HG03520 (cell line): ENCODE data around the gene UBQLN1.

Experiments used
- ATAC-seq: cut with Tn5 transposase; IDR thresholded peaks from one replicate; pipeline ENCODE4 v1.9.1; 2021; ENCODE audit warnings: mild to moderate bottlenecking, moderate library complexity; ENCODE audit not compliant: unreplicated experiment

Gene UBQLN1

DNA sequence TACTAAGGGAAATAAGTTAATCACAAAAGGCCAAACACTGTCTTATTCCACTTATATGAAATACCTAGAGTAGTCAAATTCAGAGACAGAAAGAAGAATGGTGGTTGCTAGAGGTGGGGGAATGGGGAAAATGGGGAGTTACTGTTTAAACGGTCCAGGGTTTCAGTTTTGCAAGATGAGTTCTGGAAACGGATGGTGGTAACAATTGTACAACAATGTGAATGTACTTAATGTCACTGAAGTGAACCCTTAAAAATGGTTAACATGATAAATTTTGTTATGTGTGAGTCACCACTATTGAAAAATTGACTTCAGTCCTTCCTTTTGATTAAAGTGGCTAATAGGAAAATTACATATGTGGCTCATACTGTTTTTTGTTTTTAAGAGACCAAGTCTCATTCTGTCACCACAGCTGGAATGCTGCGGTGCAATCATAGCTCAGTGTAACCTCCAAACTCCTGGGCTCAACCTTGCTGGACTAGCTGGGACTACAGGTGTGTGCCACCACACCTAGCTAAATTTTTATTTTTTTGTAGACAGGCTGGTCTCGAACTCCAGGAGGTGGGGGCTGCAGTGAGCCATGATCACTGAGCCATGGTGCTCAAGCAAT lies 8.7 kb downstream of the UBQLN1 start:
- ATAC-seq: no peak

DNA sequence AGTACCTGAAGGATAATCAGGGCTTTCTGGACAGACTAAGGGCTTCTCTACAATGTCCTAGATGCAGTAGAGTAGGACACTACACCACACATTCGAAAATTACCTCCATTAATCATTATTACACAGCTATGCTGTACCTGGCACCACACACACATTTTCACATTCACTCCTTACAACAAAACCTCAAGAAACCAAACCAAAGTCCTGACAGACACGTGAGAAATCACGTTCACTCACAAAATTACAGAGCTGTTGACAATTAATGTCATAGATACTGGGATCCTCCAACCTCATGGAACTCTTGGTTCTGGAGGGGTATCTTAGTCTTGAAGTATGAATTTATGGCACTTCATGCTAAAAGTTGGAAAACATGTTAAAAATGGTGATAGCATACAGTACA lies 16.3 kb downstream of the UBQLN1 start:
- no peak for ATAC-seq

DNA sequence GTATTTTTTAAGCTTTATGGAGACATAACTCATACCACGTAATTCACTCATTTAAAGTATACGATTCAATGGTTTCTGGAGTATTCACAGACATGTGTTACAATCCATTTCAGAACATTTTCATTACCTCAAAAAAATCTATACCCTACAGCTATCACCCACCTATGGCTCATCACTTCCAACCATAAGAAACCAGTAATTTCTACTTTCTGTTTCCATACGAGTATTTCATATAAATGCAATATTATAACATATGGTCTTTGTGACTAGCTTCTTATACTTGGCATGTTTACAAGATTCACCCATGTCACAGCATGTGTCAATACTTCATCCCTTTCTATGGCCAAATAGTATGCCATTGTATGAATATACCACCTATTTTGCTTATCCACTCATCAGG lies 18.8 kb downstream of the UBQLN1 start:
- no peak for ATAC-seq

DNA sequence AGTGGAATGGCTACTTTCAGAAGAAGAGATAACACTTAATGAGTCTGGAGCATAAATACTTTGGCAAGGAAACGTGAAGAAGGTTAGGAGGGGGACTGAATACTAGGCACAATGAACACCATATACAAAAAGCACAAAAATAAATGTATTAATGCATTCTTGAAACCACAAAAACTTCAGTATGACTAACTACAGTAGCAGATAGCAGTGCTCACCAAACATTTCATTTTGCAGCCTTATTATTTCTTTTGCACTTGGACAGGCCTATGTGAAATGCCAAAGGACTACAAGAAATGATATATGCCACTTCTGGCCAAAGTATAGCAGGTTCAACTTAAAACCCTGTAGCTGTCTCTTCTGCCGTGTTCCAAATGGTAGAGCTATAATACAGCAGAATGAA lies 26.3 kb downstream of the UBQLN1 start:
- ATAC-seq: no peak

DNA sequence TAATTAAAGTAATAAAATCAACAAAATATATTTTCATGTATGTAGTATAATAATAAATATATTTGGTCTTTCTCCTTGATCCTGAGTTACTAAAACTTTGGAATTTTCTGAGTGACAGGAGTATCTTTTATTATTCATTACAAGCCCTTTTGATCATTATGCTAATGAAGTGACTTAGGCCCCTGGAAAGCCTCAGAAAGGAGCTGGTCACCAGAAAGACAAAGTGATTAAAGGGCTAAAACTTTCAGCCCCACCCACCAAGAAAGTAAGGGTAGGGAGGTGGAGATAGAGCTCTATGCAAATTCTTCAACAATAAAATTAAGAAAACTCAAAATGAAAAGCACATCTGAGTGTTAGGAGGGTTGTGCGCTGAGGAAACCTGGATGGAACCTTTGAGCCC lies 27.5 kb downstream of the UBQLN1 start:
- no peak for ATAC-seq

DNA sequence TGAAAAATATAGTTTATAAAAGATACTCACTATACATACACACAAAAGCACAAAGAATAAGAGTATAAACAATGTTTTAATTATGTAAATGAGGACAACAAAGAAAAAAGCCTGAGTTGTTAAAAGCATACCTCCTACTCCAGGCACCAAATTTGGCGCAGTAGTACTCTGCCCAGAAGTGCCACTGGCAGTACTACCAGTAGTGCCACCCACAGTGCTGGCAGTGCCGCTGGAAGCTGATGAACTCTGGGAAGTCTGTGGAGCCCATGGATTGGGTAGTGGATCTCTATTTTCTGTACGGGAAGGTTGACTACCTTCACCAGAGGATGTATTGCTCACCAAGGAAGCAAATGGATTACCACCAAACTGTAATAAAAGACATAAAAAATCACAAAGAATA lies 30.2 kb downstream of the UBQLN1 start:
- ATAC-seq: no peak

DNA sequence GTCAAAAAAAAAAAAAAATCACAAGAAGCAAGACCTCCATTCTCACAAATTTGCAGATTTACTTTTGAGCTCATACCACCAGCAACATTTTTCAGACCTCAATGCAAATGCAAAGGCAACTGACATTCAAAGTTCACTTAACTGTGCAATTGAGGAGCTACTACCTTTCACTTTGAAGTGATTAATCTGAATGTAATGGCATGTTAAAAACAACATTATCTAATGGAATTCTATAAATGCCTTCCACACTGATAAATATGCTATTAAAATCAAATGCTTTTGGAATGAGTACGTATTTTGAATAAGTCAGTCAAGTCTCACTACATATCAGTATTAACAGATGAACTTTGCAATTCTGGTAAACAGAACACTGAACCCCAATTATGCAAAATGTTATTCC lies 32.3 kb downstream of the UBQLN1 start:
- no peak for ATAC-seq

DNA sequence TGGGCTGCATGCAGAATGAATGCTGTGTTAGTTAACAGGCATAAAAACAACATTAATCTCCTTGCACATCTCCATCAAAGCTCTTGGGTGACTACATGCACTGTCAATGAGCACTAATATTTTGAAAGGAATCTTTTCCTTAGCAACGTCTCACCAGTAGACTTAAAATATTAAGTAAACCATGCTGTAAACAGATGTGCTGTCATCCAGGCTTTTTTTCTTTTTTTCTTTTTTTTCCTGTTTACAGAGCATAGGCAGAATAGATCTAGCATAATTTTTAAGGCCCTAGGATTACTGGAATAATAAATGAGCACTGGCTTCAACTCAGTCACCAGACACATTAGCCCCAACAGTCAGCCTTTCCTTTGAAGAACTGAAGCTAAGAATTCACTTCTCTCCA lies 36.3 kb downstream of the UBQLN1 start:
- ATAC-seq: no peak

DNA sequence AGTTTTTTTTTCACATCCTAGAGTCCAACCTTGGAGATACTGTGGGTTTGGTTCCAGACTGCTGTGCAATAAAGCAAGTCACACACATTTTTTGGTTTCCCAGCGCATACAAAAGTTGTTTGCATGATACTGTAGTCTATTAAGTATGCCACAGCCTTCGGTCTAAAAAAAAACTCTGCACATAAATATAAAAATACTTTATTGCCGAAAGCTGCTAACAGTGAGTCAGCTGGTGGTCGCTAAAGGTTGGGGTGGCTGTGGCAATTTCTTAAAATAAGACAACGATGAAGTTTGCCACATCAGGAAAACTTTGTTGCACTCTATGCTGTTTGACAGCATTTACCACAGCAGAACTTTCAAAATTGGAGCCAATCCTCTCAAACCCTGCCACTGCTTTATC lies 37.4 kb downstream of the UBQLN1 start:
- no peak for ATAC-seq

DNA sequence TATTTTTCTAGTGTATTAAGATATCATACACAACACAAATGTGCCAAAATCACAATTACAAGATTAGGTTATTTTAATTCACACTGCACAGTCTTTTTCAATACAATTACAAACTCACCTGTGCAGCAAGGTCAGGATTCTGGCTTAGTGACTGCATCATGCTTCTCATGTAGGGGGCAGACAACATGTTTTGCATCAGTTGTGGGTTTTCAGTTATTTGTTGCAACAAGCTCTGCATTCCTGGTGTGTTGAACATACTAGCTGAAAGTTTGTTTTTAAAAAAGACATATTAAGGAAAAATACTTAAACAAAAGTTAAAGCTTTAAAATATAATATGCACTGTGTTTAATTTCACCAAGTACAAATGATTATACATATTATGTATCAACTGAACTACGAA lies 38.7 kb downstream of the UBQLN1 start:
- ATAC-seq: no peak

DNA sequence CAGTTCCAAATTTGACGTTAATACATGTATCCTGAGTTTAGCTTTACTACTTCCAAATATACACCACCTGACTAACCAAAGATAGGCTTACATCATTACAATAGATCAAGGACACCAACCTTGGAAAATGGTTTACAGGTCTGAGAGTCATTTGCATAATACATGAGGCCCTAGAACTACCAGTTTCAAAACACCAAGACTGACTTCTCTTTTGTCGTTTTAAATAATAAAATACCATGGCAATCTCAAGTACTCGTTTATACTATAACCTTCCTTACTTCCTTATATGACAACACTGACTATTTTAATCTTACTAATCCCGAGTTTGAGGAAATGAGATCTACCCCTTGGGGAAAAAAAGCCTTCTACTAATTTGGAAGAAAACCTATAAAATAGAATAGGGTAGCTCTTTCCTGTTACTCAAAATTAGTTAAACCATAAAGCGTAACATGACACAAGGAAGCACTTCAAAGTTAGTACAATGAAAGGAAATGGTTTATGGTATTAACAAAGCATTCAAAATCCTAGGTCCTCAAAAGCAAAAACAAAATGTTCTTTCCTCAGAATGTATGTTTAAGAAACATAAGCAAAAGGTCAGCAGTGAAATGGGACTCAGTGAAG lies 42.1 kb downstream of the UBQLN1 start:
- ATAC-seq: peak; percentile 94

DNA sequence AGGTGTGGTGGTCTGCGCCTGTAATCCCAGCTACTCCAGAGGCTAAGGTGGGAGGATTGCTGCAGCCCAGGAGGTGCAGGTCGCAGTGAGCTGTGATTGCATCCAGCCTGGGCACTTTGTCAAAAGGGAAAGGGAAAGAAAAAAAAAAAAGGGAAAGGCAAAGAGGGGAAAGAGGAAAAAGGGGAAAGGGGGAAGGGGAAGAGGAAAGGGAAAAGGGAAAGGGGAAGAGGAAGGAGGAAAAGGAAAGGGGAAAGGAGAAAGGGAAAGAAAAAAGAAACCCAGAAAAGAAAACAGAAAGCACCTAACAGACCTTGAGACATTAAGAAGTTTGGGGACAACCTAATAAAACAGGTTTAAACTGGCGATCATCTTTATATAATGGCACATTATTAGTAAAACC lies 44.8 kb downstream of the UBQLN1 start:
- no peak for ATAC-seq

DNA sequence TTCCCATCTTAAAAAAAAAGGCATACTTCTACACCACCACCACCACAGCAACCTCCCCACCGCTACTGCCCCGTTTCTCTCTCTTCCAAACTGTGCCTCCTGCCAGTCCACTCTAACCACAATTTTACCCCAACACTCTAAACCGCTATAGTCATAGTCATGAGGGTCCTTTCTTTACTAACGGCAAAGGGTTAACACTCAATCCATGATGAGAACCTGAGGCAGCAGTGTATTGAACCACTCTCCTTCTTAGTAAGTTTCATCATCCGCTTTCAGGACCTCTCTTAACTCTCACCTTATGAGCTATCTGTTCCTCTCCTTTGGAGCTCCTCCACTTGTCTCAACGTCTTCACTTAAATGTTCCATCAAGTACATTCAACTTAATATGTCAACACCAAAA lies 50.8 kb downstream of the UBQLN1 start:
- ATAC-seq: peak; percentile 59

DNA sequence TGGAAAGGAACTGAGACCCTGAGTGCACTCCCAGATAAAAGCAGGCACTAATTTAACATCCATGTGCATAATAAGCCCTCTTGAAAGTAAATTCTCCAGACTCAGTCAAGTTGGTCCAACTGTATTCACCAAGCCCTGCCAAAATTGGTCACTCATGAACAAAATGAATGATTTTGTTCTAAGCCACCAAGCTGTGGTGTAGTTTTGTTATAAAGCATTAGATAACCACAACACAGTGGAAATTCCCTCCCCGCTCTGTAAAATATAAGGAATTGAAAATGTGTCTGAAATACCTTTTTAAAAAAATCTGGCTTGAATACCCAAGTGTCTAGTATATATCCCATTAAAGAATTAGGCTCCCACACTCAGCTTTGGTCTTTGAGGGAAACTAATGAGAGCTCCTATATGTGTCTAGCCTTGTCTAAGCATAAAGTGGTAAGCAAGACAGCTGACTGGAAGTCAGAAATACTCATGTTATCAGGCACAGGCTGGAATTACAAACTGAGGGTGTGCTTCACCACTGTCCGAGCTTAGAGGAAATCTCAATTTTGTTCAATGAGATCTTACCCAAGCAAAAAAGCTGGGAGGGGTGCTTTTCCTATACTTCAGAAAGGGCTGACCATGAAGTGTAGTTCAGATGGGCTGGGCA lies 51.6 kb downstream of the UBQLN1 start:
- ATAC-seq: no peak

DNA sequence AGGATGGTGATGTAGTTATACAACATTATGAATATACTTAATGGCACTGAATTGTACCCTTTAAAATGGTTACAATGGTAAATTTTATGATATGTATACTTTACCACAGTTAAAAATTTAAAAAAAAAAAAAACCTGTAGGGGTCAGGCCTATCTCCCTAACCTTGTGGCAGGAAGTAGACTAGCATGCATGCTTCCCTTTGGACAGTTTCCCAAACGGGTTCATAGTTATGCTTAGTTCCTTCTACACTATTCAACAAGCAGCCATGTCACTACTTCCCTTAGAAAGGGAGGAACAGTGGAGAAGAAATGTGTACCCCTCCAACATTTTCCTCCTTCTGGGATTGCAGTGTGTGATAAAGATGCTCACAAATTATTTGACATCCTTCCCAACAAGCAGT lies 52.3 kb downstream of the UBQLN1 start:
- ATAC-seq: no peak

DNA sequence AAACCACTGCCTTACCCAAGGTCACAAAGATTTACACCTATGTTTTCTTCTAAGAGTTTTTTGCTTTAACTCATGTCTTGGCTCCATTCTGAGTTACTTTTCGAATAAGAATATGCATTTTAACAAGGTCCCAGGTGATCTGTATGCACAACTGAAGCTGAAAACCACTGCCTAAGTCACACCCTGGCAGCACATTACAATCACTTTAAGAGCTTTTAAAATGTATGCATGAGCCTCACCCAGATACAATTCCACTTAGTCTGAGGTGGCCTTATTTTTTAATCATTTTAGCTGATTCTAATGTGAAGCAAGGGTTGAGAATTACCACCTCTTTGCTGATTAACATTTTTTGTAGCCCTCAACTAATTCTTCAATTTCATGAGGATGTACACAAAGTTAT lies 55.3 kb downstream of the UBQLN1 start:
- no peak for ATAC-seq

DNA sequence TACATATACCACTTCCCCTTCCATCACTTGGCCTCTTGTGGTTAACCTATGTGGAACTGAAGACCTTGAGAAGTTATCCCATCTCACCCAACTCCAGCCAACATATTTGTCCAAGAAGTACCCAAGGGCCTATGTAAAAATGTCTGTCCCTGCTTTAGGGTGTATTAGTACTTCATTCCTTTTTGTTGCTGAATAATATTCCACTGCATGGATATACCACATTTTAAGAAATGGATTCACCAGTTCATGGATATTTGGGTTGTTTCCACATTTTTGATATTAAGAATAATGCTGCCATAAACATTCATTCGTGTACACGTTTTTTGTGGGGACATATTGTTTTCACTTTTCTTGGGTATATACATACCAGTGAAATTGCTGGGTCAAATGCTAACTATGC lies 56.2 kb downstream of the UBQLN1 start:
- ATAC-seq: no peak

DNA sequence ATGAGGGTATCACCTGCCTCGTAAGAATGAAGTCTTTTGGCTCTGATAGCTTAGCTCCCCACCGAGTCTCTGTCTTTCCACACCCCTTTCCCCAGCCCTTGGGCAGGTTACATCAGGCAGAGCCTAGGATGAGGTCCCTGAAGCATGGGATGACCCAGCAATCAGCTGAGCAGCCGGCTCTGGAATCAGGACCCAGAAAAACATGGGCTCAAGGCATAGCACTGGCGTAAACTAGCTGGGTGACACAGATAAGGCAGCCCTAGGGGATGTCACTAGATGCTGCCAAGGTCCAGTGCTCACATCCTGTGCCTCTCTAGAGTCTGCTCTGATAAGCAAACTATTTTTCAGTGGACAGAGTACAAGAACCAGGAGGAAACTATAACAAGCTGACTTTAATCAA lies 58.2 kb downstream of the UBQLN1 start:
- no peak for ATAC-seq

DNA sequence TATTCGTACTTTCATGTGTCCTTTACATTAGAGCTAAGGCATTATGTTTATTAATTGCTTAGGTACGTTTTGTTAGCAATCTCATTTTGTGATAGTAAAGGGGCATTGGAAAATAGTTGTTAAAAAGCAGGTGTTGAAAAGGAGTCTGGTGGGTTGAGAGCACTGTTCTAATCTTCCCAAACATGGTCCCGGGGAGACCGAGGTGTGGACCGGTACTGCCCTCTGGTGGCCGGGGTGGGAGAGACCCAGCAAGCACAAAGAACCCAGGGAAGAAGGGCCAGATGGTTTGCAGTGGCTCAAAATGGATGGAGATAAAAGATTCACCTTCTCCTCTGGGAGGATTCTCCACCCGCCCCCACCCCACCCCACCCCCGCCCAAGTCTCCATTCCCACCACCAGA lies 58.7 kb downstream of the UBQLN1 start:
- ATAC-seq: peak; percentile 59

DNA sequence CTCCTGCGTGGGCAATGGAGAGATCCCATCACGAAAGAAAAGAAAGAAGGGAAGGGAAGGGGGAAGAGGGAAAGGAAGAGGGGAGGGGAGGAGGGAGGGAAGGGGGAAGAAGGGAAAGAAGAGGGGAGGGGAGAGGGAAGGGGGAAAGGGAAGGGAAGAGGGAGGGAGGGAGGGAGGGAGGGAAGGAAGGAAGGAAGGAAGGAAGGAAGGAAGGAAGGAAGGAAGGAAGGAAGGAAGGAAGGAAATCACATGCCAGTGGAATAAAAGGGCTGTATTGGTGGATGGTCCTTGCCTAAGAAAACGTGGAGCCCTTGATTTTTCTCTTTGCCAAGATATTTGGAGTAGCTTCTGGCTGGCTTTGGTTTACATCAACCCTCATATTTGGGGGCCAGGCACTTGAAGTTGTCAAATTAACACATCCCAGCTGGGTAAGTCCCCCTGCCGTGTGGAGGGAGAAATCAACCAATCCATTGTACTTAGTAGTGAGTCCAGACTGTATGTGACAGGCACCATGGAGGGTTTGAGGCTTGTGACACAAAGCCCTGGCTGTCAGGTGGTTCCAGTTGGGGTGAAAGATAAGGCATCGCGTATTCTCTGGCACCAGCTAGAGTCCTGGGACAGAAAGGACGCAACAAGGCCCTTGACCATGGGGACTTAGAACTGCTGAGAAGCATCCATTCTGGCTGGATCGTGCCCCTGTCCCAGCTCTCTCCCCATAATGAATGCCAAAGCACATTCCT lies 61.1 kb downstream of the UBQLN1 start:
- no peak for ATAC-seq

DNA sequence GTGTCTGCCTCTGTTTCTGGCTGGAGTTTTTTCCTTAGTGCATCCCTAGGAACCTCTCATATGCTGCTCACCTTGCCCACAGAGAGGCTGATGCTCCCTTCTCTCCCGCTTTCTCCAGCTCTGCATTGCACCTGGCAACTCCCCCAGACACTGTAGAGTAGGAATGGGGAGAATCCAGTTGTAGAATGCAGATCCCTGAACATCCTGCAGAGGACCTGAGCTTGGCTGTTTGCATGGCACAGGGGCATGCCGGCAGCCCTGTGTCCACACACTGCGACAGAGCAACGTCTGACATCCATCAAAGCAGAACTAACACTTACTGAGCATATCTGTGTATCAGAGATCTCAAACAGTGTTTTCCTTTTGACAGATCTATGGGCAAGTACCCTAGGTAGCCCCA lies 65.0 kb downstream of the UBQLN1 start:
- ATAC-seq: no peak

DNA sequence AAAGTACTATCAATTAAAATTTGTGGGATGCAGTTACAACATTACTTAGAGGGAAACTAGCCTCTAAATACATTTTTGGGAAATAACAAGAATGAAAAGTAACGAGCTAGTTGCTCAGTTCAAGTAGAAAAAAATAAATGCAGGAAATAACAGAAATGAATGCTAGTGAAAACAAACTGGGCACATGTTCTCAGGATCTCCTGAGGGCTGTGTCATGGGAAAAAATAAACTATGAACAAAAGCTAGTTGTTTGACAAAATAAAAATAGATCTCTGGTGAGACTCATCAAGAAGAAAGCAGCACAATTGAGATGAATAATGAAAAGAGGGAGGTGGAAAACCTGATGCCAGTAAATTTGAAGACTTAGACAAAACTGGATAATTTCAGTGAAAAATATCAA lies 68.5 kb downstream of the UBQLN1 start:
- no peak for ATAC-seq
